Tibial artery (tissue), 4 donors: Measurements from ENCODE around the gene NOL4L.
"Not testable (repeated sequence)": the region's sequence is repeated elsewhere in the genome, so short reads cannot be mapped to it uniquely, and the experiment has no call there.

Source experiments
- DNase-seq, 2 donors: peaks; one replicate each; pipeline ENCODE4 v3.0.0-alpha.2; 2019
- H3K27ac ChIP-seq, 2 donors: fragments of 200-600 bp; sonication (generic) in 1 of 2; 1 replicate in 1 of 2; 2 replicates in 1 of 2; pipeline ENCODE4 v1.5.1; 2018 to 2019; ENCODE audit warnings: mild to moderate bottlenecking in 1 of 2
- H3K27me3 ChIP-seq, 2 donors: fragments of 200-600 bp; sonication (generic) in 1 of 2; one replicate each; pipeline versions ENCODE4 v1.5.1 to v1.6.0; 2016 to 2019
- H3K36me3 ChIP-seq, 3 donors: fragments of 200-600 bp; sonication (generic) in 2 of 3; one replicate each; pipeline ENCODE4 v1.5.1; 2016 to 2019; ENCODE audit warnings: mild to moderate bottlenecking in 2 of 3
- H3K4me1 ChIP-seq, 4 donors: fragments of 200-600 bp; sonication (generic) in 2 of 4; 1 replicate in 3 of 4; 2 replicates in 1 of 4; pipeline ENCODE4 v1.5.1; 2016 to 2019
- H3K4me3 ChIP-seq, 2 donors: fragments of 200-600 bp; sonication (generic) in 1 of 2; 1 replicate in 1 of 2; 2 replicates in 1 of 2; pipeline ENCODE4 v1.5.1; 2018 to 2019; ENCODE audit warnings: mild to moderate bottlenecking in 2 of 2
- H3K9me3 ChIP-seq, 3 donors: fragments of 200-600 bp; sonication (generic) in 1 of 3; one replicate each; pipeline ENCODE4 v1.5.1; 2016 to 2019
- CTCF ChIP-seq, 2 experiments: fragments of 200-600 bp in 1 of 2; fragments of 450-650 bp in 1 of 2; IDR thresholded peaks; one replicate each; pipeline ENCODE4 v1.5.1; 2017 to 2019; ENCODE audit warnings: antibody characterized with exemption in 2 of 2, mild to moderate bottlenecking in 1 of 2, moderate library complexity in 1 of 2
- intact Hi-C: fragments of 100-400 bp; cut with DNase I; formaldehyde crosslinking; loops from one replicate; pipeline ENCODE4 v1.15.0; 2023; ENCODE audit warnings: low total_unique reads

NOL4L gene

DNA sequence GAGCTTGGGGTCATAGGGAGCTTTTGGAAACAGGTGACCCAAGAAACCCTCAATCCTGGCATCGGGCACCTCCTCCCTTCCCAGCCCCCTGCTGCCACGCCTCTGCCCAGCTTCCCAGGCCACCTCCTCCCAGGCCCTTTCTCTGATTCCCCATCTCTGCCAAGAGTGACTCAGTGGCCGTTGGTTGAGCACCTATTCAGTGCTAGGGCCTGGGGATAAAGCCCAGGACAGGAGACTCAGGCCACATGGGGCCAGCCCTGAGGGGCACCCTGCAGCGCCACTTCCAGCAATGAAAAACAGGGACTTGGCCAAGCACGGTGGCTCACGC, 116.9 kb downstream of the NOL4L start:
- H3K4me1 ChIP-seq, result peaks cover 0 to 42% (median 0%) of the 10 kb centered on the region in 4 donors

DNA sequence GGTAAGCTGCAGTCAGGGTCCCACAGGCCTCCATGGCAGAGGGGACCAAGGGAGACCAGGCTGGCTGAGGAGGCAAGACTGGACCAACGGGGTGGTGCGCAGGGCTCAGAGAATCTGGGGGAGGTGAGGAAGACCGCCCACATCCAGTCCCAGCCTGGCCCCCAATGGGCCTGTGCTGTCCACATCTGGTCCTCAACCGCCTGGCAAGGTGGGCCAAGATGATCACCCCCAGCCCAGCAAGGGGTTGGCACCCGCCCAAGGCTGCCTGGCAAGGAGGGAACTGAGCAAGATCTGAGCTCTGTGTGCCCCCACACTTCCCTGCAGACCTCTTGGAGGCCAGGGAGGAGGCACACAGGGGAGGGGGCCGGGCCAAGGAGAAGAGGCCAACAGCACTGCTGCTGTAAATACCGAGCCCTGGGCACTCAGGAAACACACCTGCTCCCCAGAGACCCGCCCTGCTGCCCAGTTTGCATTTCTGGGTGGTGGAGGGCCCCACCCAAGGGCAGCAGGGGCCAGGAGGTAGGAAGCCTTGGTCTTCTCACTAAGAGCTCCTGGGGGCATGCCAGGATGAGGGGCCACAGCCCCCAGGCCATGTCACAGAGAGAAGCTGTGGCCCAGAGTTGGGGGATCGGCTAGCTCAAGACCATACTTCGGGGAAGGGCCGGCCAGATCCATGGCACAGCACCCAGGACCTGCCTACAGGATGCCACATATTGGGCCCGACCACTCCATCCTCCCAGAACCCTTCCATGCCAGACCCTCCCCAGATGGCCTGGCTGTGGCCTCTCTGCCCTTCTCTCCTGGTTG, 117.4 kb downstream of the NOL4L start:
- no peak overlapping the region for H3K4me3 ChIP-seq
- H3K9me3 ChIP-seq, result no peaks in the 10 kb centered on the region
- no peak for TF ChIP-seq CTCF (IDR thresholded peaks at IDR 0.05)
- no peak overlapping the region for H3K27ac ChIP-seq
- no peaks in the 10 kb centered on the region for H3K27me3 ChIP-seq
- no peak for DNase-seq
- H3K4me1 ChIP-seq, result peaks cover 0 to 38% (median 0%) of the 10 kb centered on the region in 4 donors
- H3K36me3 ChIP-seq, result peaks cover 0 to 8% (median 0%) of the 10 kb centered on the region in 3 donors
- intact Hi-C loops, result no loop called here

More for the DNA sequence above, 116.9 kb downstream of the NOL4L start:
- Histone ChIP-seq H3K9me3 (no peaks in the 10 kb centered on the region), H3K4me3 (no peak overlapping the region), H3K27ac (no peak overlapping the region), H3K27me3 (no peaks in the 10 kb centered on the region), H3K36me3 (peaks cover 0 to 8% (median 0%) of the 10 kb centered on the region in 3 donors)
- no peak for TF ChIP-seq CTCF (IDR thresholded peaks at IDR 0.05)
- intact Hi-C loops, result no loop called here
- no peak for DNase-seq

DNA sequence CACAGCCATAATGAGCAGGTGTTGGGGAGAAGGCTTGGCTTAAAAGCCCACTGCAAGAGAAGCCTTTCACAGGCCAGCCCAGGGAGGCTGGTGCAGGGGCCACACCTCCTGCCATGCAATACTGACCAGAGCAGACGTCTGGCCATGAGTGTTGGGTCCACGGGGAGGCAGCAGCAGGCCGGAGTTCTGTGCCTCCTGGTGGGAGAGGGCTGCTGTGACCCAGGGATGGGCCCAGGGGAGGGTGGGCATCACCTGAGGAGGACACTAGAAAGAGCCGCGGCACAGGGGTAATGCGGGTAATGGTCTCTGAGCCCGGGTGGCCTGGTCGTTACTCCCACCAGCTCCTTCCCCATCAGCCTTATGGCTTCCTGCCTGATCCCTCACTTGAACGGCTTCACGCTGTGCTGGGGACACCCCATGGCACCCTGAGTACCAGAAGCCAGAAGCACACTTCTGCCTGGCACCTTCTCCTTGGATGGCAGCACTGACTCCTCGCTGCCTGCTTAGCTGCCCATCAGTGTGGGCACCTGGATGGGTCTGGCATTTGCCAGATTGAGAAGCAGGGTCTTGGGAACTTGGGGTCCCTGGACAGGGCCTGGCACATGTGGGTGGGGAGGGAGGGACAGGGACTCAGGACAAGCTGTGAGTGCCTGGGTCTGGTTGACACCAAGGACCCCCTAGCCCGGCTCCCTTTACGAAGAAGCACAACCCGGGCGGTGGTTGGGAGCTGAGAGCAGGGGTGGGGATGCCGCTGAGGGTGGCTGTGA, 118.2 kb downstream of the NOL4L start:
- Histone ChIP-seq H3K27ac (no peak overlapping the region), H3K27me3 (no peaks in the 10 kb centered on the region), H3K36me3 (peaks cover 0 to under 1% (median 0%) of the 10 kb centered on the region in 3 donors), H3K9me3 (no peaks in the 10 kb centered on the region), H3K4me3 (no peak overlapping the region), H3K4me1 (peaks cover 0 to 32% (median 0%) of the 10 kb centered on the region in 4 donors)
- DNase-seq, result no peak
- no peak for TF ChIP-seq CTCF (IDR thresholded peaks at IDR 0.05)
- intact Hi-C loops, result no loop called here

- H3K27me3 ChIP-seq, H3K9me3 ChIP-seq, intact Hi-C loops, H3K27ac ChIP-seq, DNase-seq, H3K36me3 ChIP-seq, H3K4me3 ChIP-seq: not testable (repeated sequence)
- H3K4me1 ChIP-seq, result peaks cover 0 to 35% (median 0%) of the 10 kb centered on the region in 4 donors
These were observed 119.0 kb downstream of the NOL4L start for GRCh38 chr20:32465901-32466675.

- H3K27ac ChIP-seq, result no peak overlapping the region
- H3K36me3 ChIP-seq, result no peaks in the 10 kb centered on the region
- H3K9me3 ChIP-seq, result no peaks in the 10 kb centered on the region
- H3K27me3 ChIP-seq, result no peaks in the 10 kb centered on the region
- intact Hi-C loops, result no loop called here
- H3K4me1 ChIP-seq, result peaks cover 0 to 35% (median 0%) of the 10 kb centered on the region in 4 donors
- H3K4me3 ChIP-seq, result no peak overlapping the region
- DNase-seq, result no peak
- no peak for TF ChIP-seq CTCF (IDR thresholded peaks at IDR 0.05)
These were observed 119.8 kb downstream of the NOL4L start for GRCh38 chr20:32465092-32465900.
